H1 (cell line): ENCODE results near the gene SNAPC3. TPM values are rescaled to one million over a fixed set of nuclear protein-coding genes. Genes with fewer than 3 reads are reported as not detected.
"Not testable (repeated sequence)": the region's sequence is repeated elsewhere in the genome, so short reads cannot be mapped to it uniquely, and the experiment has no call there.

Experiments used
- CTCF ChIA-PET: fragments of 300-600 bp; sonication (Branson Sonifier 250); formaldehyde crosslinking; loops from one replicate; lab custom pipeline; 2021; ENCODE audit not compliant: partially characterized antibody; lab: Charles Lee
- POLR2A ChIA-PET: fragments of 300-600 bp; sonication (Branson Sonifier 250); formaldehyde crosslinking; loops from one replicate; lab custom pipeline; 2021; ENCODE audit warnings: inconsistent platforms; ENCODE audit not compliant: partially characterized antibody; lab: Charles Lee
- DNase-seq, 2 experiments: peaks; one replicate each; pipeline versions ENCODE4 v3.0.0 to v3.0.0-alpha.2; 2010 to 2022; ENCODE audit warnings: low spot score in 2 of 2, low read depth in 1 of 2, mixed read lengths in 1 of 2
- FAIRE-seq: peaks from 2 replicates; lab custom pipeline; 2011; peaks lifted over from hg19 to GRCh38; lab: Jason Lieb, UNC
- H2AFZ ChIP-seq: 2 replicates; pipeline ENCODE4 v1.8.1; 2012; ENCODE audit warnings: low read length, inconsistent platforms
- H2AK5ac ChIP-seq: 2 replicates; pipeline ENCODE4 v1.6.1; 2013; ENCODE audit warnings: low read depth, low read length
- H2BK120ac ChIP-seq: replicated peaks from 2 replicates; pipeline ENCODE3; 2013; ENCODE audit warnings: low read depth, low read length, inconsistent platforms
- H2BK12ac ChIP-seq: 2 replicates; pipeline ENCODE4 v1.6.1; 2013; ENCODE audit warnings: low read depth, low read length
- H2BK15ac ChIP-seq: 2 replicates; pipeline ENCODE4 v1.6.1; 2013; ENCODE audit warnings: low read length
- H2BK20ac ChIP-seq: 2 replicates; pipeline ENCODE4 v1.6.1; 2013; ENCODE audit warnings: low read length
- H2BK5ac ChIP-seq: 2 replicates; pipeline ENCODE4 v1.6.1; 2013; ENCODE audit warnings: low read depth, low read length
- H3K14ac ChIP-seq: 2 replicates; pipeline ENCODE4 v1.6.1; 2013; ENCODE audit warnings: inconsistent platforms; ENCODE audit not compliant: insufficient read length
- H3K18ac ChIP-seq: 2 replicates; pipeline ENCODE4 v1.6.1; 2013; ENCODE audit warnings: low read length; ENCODE audit errors: extremely low read depth
- H3K23ac ChIP-seq: 2 replicates; pipeline ENCODE4 v1.6.1; 2013; ENCODE audit warnings: inconsistent platforms; ENCODE audit not compliant: insufficient read length
- H3K23me2 ChIP-seq: 2 replicates; pipeline ENCODE4 v1.6.1; 2013; ENCODE audit warnings: low read depth, low read length
- H3K27ac ChIP-seq: 2 replicates; pipeline ENCODE4 v1.6.1; 2011; ENCODE audit warnings: low read depth, low read length, inconsistent platforms
- H3K27me3 ChIP-seq, 4 experiments: replicated peaks in 1 of 4; 1 replicate in 1 of 4; 2 replicates in 3 of 4; pipeline versions ENCODE4 v1.6.1 to v1.8.1; 2011 to 2013; ENCODE audit warnings: low read length in 3 of 4, mild to moderate bottlenecking in 3 of 4, inconsistent platforms in 2 of 4, mixed read lengths in 2 of 4, moderate library complexity in 1 of 4; ENCODE audit not compliant: control insufficient read depth in 3 of 4, insufficient read depth in 3 of 4; ENCODE audit errors: extremely low read depth in 1 of 4
- H3K36me3 ChIP-seq, 4 experiments: 2 replicates each; pipeline versions ENCODE4 v1.6.1 to v1.8.1; 2011 to 2013; ENCODE audit warnings: mild to moderate bottlenecking in 4 of 4, low read length in 3 of 4, moderate library complexity in 2 of 4, control low read depth in 1 of 4, inconsistent platforms in 1 of 4; ENCODE audit not compliant: insufficient read depth in 4 of 4, control insufficient read depth in 2 of 4
- H3K4ac ChIP-seq: replicated peaks from 2 replicates; pipeline ENCODE3; 2013; ENCODE audit warnings: low read length, low read depth, mixed read lengths, inconsistent platforms; ENCODE audit not compliant: insufficient read length
- H3K4me1 ChIP-seq, 4 experiments: replicated peaks in 1 of 4; 1 replicate in 1 of 4; 2 replicates in 3 of 4; pipeline versions ENCODE4 v1.6.1 to v1.8.1; 2011 to 2013; ENCODE audit warnings: low read length in 3 of 4, inconsistent platforms in 2 of 4, mixed read lengths in 1 of 4; ENCODE audit not compliant: insufficient read depth in 4 of 4, control insufficient read depth in 3 of 4
- H3K4me2 ChIP-seq, 2 experiments: 2 replicates each; pipeline versions ENCODE4 v1.6.1 to v1.8.1; 2011 to 2013; ENCODE audit warnings: low read depth in 2 of 2, low read length in 2 of 2, control low read depth in 1 of 2, inconsistent platforms in 1 of 2, mild to moderate bottlenecking in 1 of 2; ENCODE audit not compliant: insufficient read depth in 1 of 2
- H3K4me3 ChIP-seq, 4 experiments: fragments of 200-600, 300-600 bp in 1 of 4; sonication (generic), shearing (Covaris generic), sonication (Bioruptor Twin) in 1 of 4; 2 replicates each; pipeline versions ENCODE4 v1.5.1 to v1.8.1; 2011 to 2016; ENCODE audit warnings: low read length in 4 of 4, low read depth in 3 of 4, control low read depth in 2 of 4, inconsistent platforms in 2 of 4, mild to moderate bottlenecking in 2 of 4, mixed read lengths in 1 of 4, moderate library complexity in 1 of 4; ENCODE audit not compliant: insufficient read depth in 2 of 4; ENCODE audit errors: extremely low read depth in 1 of 4
- H3K56ac ChIP-seq: replicated peaks from 2 replicates; pipeline ENCODE3; 2013; ENCODE audit warnings: low read depth, mild to moderate bottlenecking, mixed read lengths, low read length, inconsistent platforms; ENCODE audit not compliant: insufficient read length
- H3K79me1 ChIP-seq: 2 replicates; pipeline ENCODE4 v1.6.1; 2013; ENCODE audit warnings: low read depth, low read length, control low read depth
- H3K79me2 ChIP-seq, 2 experiments: 2 replicates each; pipeline versions ENCODE4 v1.6.1 to v1.8.1; 2012 to 2013; ENCODE audit warnings: low read length in 2 of 2, mild to moderate bottlenecking in 2 of 2, inconsistent platforms in 1 of 2; ENCODE audit not compliant: insufficient read depth in 2 of 2, control insufficient read depth in 1 of 2
- H3K9ac ChIP-seq, 4 experiments: replicated peaks in 1 of 4; 1 replicate in 1 of 4; 2 replicates in 3 of 4; pipeline versions ENCODE4 v1.6.1 to v1.8.1; 2011 to 2013; ENCODE audit warnings: low read depth in 3 of 4, low read length in 3 of 4, control low read depth in 2 of 4, mild to moderate bottlenecking in 2 of 4, moderate library complexity in 2 of 4, inconsistent platforms in 1 of 4; ENCODE audit errors: extremely low read depth in 1 of 4
- H3K9me3 ChIP-seq, 2 experiments: 2 replicates each; pipeline versions ENCODE4 v1.6.1 to v1.8.1; 2012 to 2013; ENCODE audit warnings: mild to moderate bottlenecking in 2 of 2, moderate library complexity in 2 of 2, control low read depth in 1 of 2, inconsistent platforms in 1 of 2, low read depth in 1 of 2, low read length in 1 of 2, mixed read lengths in 1 of 2; ENCODE audit not compliant: insufficient read depth in 2 of 2
- H4K20me1 ChIP-seq, 2 experiments: replicated peaks in 1 of 2; 2 replicates each; pipeline versions ENCODE3 to v1.8.1; 2011 to 2013; ENCODE audit warnings: inconsistent platforms in 2 of 2, low read length in 2 of 2, mild to moderate bottlenecking in 1 of 2; ENCODE audit not compliant: insufficient read depth in 2 of 2, control insufficient read depth in 1 of 2
- H4K5ac ChIP-seq: 2 replicates; pipeline ENCODE4 v1.6.1; 2013; ENCODE audit warnings: low read length, low read depth, mixed read lengths, inconsistent platforms; ENCODE audit not compliant: insufficient read length
- H4K8ac ChIP-seq: 2 replicates; pipeline ENCODE4 v1.8.0; 2013; ENCODE audit warnings: mild to moderate bottlenecking, moderate library complexity, low read length, inconsistent platforms; ENCODE audit not compliant: insufficient read depth; ENCODE audit errors: extremely low read depth
- H4K91ac ChIP-seq: replicated peaks from 2 replicates; pipeline ENCODE3; 2013; ENCODE audit warnings: low read length, mixed read lengths, inconsistent platforms; ENCODE audit not compliant: insufficient read length
- WGBS, 2 experiments: shearing (Covaris generic) in 1 of 2; methylation state at CpG; one replicate each; pipeline versions ENCODE4 v1.1.6 to v1.1.7; 2013 to 2015; ENCODE audit warnings: low lambda C conversion rate in 2 of 2, mixed read lengths in 2 of 2, inconsistent platforms in 1 of 2, low coverage in 1 of 2, missing lambda C conversion rate in 1 of 2; ENCODE audit not compliant: insufficient replicate concordance in 2 of 2, insufficient coverage in 1 of 2, insufficient read length in 1 of 2; ENCODE audit errors: extremely low coverage in 1 of 2, missing lambda C conversion rate in 1 of 2; 5-methylcytosine and 5-hydroxymethylcytosine counted together
- polyA plus RNA-seq, 7 experiments: library from polyadenylated mRNA; depleted of rRNA in 3 of 7; stranded (reverse) in 5 of 7; unstranded in 2 of 7; fragments of >200 nt in 5 of 7; fragments of 200-250 nt in 2 of 7; gene quantifications; 1 replicate in 5 of 7; 2 replicates in 1 of 7; 4 replicates in 1 of 7; pipeline versions ENCODE4 v1.2.1 to v1.2.3, GENCODE V29; 2011 to 2013; ENCODE audit warnings: missing spikeins in 2 of 7, mixed read lengths in 2 of 7
- total RNA-seq: library from RNA; stranded (reverse); fragmentation: NEBNext Ultra II Directional; extraction: Animal tissue kit (Norgen Biotek cat#: 25700); gene quantifications from 2 replicates; pipeline ENCODE4 v1.2.1, GENCODE V29; 2021

SNAPC3 gene
- total and polyA plus RNA-seq, 2 of the 8 experiments (the other 6 are each of a cell fraction or from before 2014, with no cell fraction given), result 11.9 to 25.8 TPM

DNA sequence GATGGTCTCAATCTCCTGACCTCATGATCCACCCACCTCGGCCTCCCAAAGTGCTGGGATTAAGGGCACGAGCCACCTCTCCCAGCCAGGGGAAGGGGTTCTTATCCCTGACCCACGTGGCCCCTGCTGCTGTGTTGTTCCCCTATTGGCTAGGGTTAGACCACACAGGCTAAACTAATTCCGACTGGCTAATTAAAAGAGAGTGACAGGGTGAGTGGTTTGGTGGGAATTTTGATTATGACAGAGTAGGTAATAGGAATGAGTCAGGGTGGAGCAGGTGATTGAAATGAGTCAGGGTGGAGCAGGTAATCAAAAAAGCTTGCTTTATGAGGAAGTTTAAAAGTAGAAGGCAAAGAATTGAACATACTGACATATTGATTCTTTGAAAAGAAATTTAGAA is 43.4 kb upstream of the SNAPC3 start:
- H4K8ac ChIP-seq, result not testable (repeated sequence)

GRCh38 chr9:15379888-15380287 is 42.8 kb upstream of the SNAPC3 start:
- H2BK15ac ChIP-seq, H3K79me1 ChIP-seq, H3K79me2 ChIP-seq, H2AFZ ChIP-seq, H2AK5ac ChIP-seq, H4K91ac ChIP-seq, H4K5ac ChIP-seq, H3K4me3 ChIP-seq, FAIRE-seq, H4K8ac ChIP-seq, H3K4me1 ChIP-seq, H3K14ac ChIP-seq, H3K18ac ChIP-seq, H3K36me3 ChIP-seq, H2BK5ac ChIP-seq, H3K23ac ChIP-seq, H3K9ac ChIP-seq, H3K23me2 ChIP-seq, H3K27ac ChIP-seq, H3K56ac ChIP-seq, DNase-seq, H2BK120ac ChIP-seq, H3K27me3 ChIP-seq, H3K4ac ChIP-seq, H3K4me2 ChIP-seq, POLR2A ChIA-PET, H4K20me1 ChIP-seq, H3K9me3 ChIP-seq, H2BK20ac ChIP-seq, H2BK12ac ChIP-seq: not testable (repeated sequence)
- CTCF ChIA-PET, result interaction anchor here (1.0 to 1.7 kb wide), 2 partner anchors 11 to 42 kb away, joined by 3 read pairs; no protein-coding TSS in a partner anchor
- 91% methylated on average over 5 of the region's 5 CpGs; no CpG with 5 or more reads in 1 of the 2 experiments for WGBS, 2 experiments

More for the DNA sequence above, 43.4 kb upstream of the SNAPC3 start:
- H2BK5ac ChIP-seq, DNase-seq, H2BK15ac ChIP-seq, H3K9ac ChIP-seq, H3K4me1 ChIP-seq, H3K18ac ChIP-seq, H3K9me3 ChIP-seq, H3K56ac ChIP-seq, H3K14ac ChIP-seq, POLR2A ChIA-PET, H3K79me2 ChIP-seq, H4K20me1 ChIP-seq, H2AFZ ChIP-seq, H3K23ac ChIP-seq, H3K4ac ChIP-seq, H3K4me3 ChIP-seq, H2BK120ac ChIP-seq, H3K36me3 ChIP-seq, H2BK20ac ChIP-seq, H3K79me1 ChIP-seq, H3K23me2 ChIP-seq, H3K27ac ChIP-seq, H4K91ac ChIP-seq, H2BK12ac ChIP-seq, FAIRE-seq, H3K4me2 ChIP-seq, H2AK5ac ChIP-seq, H3K27me3 ChIP-seq, H4K5ac ChIP-seq: not testable (repeated sequence)
- 77% methylated on average over 4 of the region's 4 CpGs; no CpG with 5 or more reads in 1 of the 2 experiments for WGBS, 2 experiments
- CTCF ChIA-PET, result interaction anchor here (1.0 to 1.7 kb wide), 3 partner anchors 11 to 154 kb away, joined by 3 read pairs; no protein-coding TSS in a partner anchor
